Dermis blood vessel endothelial cell (primary cell): Measurements from ENCODE around the gene TGIF1. TPM values are rescaled to one million over a fixed set of nuclear protein-coding genes. Genes with fewer than 3 reads are reported as not detected.

Experiments used
- DNase-seq: peaks from one replicate; pipeline ENCODE4 v3.0.0; 2010
- total RNA-seq: library from RNA; depleted of rRNA; stranded (reverse); fragments of >200 nt; gene quantifications from 2 replicates; pipeline ENCODE4 v1.2.3, GENCODE V29; 2014

TGIF1 gene
- total RNA-seq, 1 donor from 2014 or later: 195 TPM

DNA sequence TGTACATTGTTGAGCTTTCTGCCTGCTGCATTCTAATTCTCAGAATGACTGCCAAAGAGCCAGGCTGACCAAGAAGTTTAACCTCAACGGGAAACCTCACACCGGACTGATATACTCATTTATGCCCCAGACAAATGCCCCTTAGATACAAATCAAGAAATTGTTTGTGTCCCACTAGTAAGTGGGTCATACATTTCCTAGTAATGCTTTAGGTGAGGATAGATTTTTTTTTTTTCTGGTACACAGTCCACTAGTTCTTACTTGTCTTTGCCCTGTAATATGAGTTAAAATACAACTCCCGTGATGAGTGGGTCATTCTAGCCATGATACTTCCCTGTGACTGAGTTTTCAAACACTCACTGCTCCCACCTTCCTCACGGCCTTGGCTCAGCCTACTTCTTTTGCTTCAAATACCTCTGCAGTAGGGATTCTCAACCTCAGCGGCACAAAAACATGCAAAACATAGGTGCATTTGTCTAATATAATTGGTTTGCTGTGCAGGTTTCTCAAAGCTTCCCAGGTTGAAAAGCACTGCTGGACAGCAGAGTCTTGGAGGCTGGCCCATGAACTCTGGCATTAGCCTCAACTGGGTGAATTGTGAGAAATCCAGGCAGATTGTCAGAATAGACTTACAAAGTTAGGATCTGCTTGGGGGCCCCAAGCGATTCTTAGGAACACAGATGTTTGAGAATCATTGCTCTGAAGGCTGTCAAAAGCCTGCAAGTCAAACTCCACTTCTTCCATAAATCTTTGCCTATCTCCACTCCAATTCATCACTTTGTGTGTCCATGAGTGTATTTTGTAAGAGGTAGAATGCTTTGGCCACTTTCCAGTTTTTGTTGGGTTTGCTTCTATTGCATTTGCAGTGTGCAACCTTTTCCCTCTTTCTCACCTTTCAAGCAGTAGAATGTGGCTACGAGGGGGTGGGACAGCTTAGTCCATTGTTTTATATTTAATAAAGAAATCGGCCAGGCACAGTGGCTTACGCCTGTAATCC, 35.5 kb downstream of the TGIF1 start:
- no peak for DNase-seq

DNA sequence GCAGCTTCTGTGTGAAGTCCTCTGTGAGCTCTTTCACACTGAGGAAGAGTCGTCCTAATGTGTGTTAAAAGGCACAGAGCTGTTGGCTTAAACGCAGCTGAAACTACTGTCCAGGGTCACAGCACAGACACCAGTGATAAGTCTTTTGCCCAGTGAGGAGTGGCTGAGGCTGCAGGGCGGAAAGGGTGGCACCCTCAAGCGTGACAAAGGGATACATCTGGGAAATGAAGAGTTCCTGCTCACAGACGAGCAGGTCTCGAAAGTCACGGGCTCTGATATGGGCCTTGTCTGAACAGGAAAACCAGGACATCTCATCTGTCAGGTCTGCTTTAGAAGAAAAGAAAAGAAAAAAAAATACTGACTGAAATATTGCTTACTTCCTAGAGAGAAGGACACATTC, 36.5 kb downstream of the TGIF1 start:
- no peak for DNase-seq

DNA sequence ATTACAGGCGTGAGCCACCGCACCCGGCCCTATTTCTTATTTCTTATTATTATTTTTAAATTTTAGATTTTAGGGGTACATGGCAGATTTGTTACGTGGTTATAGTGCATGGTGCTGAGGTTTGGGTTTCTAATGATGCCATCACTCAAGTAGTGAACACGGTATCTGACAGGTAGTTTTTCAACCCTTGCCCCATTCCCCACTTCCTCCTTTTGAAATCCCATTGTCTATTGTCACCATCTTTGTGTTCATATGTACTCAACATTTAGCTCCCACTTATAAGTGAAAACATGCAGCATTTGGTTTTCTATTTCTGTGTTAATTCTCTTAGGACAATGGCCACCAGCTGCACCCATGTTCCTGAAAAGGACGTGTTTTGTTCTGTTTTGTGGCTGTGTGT, 39.5 kb downstream of the TGIF1 start:
- no peak for DNase-seq

GRCh38 chr18:3491981-3492555, 42.1 kb downstream of the TGIF1 start:
- no peak for DNase-seq

GRCh38 chr18:3492721-3493120, 42.7 kb downstream of the TGIF1 start:
- DNase-seq: no peak

GRCh38 chr18:3493501-3494244, 43.7 kb downstream of the TGIF1 start:
- DNase-seq: no peak

DNA sequence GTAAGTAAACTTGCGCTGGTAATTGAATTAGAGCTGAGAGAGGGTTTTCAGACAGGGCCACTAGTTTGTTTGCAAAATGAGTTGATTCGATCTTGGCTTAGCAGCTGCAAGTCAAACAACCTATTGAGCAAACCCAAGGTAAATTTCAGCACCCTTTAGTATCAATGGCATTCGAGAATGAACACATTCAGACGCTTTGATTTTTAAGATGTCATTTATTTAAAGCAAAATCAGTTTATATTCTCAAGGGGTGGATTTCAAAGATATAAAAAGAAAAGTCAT, 44.2 kb downstream of the TGIF1 start:
- DNase-seq: no peak

DNA sequence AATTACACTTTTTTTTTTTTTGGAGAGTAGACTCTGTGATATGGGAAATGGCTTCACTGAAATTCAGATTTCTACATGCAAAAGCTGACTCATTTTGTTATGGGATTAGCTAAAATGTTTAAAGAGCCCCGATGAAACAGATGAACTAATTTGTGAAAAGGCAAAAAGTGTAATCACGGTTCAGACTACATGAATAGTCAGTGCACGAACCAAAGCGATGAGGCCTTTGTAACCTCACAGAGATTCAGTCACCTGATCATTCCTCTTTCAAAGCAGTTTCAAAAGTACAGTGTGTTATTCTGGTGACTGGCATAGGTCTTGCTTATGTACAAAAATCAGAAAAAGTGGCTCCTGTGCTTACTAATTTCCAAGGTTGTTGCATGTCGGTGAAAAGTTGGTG, 44.6 kb downstream of the TGIF1 start:
- no peak for DNase-seq

GRCh38 chr18:3495691-3496430, 45.9 kb downstream of the TGIF1 start:
- DNase-seq: no peak

DNA sequence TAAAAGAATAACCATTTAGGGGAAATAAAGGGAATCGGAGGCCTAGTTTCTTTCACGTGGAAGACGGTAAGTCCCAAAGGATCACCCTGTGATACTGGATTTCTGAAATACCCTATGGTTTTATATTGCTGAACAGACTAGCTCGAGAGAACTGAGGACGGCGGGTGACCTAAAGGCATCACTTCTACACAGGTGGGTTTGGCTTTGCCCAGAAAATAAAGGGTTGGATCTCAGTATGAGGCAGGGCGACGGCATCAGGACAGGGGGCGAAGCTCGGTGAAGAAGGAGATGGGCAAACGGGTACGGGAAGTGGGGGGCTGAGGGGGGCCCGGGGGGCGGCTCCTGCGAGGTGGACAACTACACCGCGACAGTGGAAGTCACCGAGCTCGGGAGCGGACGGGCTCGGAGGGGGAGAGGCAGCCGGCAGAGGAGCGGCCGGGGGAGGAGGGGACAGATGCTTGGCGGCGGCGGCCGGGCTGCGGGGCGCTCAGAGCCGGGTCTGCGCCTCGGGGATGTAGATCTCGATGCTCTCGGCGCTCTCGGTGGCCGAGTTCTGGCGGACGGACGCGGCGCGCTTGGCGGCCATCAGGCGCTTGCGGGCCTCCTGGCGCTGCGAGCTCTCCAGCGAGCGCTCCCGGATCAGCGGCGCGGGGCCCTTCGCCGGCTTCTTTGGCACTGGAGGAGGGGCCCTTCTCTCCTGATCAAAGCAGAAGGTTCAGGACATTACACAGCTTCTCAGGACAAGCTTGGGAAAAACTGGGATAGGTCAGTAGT, 48.9 kb downstream of the TGIF1 start:
- peak; percentile 66 for DNase-seq

DNA sequence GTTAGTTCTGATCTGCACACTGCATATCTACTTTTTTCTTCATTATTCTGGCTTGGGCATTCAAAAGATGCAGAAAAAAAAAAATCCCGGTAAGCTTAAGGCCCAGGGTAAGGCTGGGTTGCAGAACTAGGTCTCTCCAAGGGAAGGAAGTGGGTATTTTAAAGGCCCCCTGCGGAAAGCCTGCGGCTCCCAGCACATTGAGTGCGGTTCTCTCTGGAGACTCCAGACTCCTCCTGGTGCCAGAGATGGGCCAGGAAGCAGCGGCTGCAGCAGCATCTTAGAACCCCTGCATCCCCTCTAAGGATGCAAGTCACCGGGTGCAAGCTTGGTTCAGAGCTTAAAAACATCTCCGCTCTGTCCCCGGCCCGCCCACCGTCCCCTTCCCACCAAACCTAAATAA, 49.5 kb downstream of the TGIF1 start:
- peak; percentile 23 for DNase-seq

DNA sequence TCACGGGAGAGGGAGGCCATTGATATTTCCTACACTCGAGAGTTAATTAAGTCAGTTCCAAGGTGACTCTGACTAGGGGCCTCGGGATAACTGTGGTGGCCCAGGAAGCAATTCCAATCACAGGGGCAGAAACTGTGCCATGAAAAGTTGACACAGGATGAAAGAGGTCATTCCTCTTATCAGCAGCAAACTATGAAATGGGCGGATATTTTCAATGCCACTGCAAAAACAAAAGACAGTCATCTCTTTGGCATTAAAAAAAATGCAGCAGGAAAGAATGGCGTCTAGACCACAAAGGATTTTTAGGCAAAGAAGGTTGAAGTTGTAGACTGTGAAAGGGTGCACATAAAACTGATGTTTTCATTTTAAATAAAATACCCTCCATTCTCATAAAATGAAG, 50.0 kb downstream of the TGIF1 start:
- DNase-seq: peak; percentile 7

DNA sequence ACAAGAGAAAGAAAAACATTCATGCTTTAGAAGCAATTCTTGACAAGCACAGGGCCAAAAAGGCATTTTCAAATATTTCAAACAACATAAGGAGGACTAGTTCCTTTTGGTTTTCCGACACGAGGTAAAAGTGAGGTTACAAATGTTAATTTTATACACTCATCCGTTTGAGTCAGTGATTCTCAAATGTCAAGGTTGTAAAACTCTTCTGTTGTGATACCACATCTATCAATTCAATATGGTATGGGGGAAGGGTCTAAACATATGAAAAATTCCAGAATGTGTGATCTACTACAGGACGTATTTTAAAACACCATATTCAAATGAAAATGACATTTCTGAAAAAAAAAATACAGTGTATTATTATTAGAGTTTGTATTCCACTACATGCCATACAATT, 52.7 kb downstream of the TGIF1 start:
- no peak for DNase-seq

GRCh38 chr18:3504637-3505036, 54.7 kb downstream of the TGIF1 start:
- DNase-seq: no peak

DNA sequence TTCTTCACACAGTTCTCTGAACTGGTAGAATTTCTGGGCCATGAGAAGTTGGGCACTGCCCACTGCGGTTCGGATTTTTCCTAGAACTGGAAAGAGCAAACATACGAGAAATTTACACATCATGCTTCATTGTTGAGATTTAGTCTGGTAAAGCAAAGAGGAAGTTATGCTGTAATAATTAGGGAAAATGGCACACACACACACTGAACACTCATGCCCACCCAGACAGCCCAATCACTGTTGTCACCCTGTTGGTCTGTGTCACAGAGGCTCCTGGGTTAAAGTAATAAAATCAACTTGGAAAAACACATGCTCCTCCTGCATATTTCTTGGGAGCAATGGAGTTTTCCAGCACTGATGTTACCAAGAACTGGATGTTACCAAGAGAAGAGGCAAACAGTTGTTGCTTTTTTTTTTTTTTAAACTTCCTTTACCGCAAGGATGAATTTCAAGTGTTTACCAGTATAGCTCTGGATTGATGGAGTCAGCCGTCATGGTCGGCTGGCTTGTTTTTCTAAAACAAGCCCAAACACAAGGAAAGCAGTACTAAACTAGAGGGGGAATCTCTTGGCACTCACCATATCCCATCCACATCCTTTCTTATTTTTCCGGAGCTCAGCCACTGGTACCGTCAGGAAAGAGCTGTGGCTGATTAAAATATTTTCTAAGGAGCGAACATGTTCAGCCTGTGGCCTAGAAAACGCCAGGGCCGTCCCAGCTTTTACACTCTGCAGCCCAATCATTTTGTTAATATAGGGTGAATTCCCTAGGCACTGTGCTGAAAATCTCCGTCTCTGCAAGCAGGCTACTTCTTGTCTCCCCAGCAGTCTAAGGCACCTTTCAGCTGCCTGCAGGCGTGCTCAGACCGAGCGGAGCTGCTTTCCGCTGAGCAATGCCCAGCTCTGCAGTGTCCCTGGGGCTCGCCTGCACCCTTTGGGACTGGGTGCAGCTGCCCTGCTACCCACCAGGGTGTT, 58.9 kb downstream of the TGIF1 start:
- DNase-seq: no peak

Other genes with a start within 250 kb of the TGIF1 start
- 2.2 and 2.7 TPM in 2 replicates for gene MYOM1, start 230.2 kb upstream of the TGIF1 start, total RNA-seq
- 781 and 1,396 TPM in 2 replicates for gene MYL12A, start 202.4 kb upstream of the TGIF1 start, total RNA-seq
- 607 and 828 TPM in 2 replicates for gene MYL12B, start 188.0 kb upstream of the TGIF1 start, total RNA-seq